VCaP (cell line): ENCODE results near the gene KDM8.

Experiments
- H3K27ac ChIP-seq: fragments of 450-650 bp; 2 replicates; pipeline ENCODE4 v1.5.1; 2017
- TF ChIP-seq, protein P1 (sequence below): fragments of 450-650 bp; conservative IDR thresholded peaks from 2 replicates; pipeline ENCODE4 v1.5.1; 2017; ENCODE audit warnings: mild to moderate bottlenecking, moderate library complexity

Gene KDM8

DNA sequence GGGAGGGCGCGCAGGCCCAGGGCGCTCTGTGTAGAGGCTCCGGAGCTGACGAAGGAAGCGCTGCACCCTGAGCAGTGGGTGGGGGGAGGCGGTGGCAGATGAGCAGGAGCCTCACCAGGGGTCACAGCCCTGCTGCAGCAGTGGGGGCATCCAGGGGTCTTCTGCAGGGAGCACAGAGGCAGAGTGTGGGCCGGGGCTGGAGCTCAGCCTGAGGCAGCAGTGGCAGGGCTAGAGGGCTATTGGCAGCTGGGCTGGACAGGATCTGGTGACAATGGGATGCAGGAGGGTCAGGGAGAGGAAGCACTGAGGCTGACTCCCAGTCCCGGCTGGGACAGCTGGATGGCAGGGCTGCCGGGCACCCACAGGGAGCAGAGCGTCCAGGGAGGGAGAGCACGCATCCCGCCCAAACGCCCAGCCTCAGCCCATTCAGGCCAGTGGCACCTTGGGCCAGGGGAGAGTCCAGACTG lies 21.0 kb downstream of the KDM8 start:
- TF ChIP-seq, protein P1, sequence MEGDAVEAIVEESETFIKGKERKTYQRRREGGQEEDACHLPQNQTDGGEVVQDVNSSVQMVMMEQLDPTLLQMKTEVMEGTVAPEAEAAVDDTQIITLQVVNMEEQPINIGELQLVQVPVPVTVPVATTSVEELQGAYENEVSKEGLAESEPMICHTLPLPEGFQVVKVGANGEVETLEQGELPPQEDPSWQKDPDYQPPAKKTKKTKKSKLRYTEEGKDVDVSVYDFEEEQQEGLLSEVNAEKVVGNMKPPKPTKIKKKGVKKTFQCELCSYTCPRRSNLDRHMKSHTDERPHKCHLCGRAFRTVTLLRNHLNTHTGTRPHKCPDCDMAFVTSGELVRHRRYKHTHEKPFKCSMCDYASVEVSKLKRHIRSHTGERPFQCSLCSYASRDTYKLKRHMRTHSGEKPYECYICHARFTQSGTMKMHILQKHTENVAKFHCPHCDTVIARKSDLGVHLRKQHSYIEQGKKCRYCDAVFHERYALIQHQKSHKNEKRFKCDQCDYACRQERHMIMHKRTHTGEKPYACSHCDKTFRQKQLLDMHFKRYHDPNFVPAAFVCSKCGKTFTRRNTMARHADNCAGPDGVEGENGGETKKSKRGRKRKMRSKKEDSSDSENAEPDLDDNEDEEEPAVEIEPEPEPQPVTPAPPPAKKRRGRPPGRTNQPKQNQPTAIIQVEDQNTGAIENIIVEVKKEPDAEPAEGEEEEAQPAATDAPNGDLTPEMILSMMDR, result no peak
- H3K27ac ChIP-seq, result no peak overlapping the region

DNA sequence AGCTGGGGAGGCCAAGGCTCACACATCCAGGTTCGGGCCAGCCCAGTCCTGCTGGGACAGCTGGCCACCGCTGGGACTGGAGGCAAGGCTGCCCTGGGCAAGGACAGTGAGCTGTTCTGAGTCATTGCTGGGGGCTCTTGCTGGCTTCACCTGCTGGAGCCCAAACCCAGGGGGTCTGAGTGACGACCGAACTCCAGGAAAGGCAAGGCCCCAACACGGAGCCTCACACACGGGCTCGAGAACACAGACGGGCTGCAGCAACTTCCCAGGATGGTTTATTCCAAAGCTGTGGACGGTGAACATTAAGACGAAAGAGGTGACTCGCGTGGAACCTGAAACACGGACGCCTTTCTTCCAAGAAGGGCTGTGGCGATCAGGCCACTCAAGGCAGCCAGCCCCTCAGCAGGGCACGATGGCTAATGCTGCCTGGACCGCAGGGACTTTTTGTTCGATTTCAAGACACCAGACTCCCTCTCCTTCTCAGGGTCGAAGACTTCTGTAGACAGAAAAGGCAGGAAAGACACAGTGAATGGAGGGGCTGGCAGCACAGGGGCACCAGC lies 21.5 kb downstream of the KDM8 start:
- H3K27ac ChIP-seq, result no peak overlapping the region
- TF ChIP-seq, protein P1, result no peak

DNA sequence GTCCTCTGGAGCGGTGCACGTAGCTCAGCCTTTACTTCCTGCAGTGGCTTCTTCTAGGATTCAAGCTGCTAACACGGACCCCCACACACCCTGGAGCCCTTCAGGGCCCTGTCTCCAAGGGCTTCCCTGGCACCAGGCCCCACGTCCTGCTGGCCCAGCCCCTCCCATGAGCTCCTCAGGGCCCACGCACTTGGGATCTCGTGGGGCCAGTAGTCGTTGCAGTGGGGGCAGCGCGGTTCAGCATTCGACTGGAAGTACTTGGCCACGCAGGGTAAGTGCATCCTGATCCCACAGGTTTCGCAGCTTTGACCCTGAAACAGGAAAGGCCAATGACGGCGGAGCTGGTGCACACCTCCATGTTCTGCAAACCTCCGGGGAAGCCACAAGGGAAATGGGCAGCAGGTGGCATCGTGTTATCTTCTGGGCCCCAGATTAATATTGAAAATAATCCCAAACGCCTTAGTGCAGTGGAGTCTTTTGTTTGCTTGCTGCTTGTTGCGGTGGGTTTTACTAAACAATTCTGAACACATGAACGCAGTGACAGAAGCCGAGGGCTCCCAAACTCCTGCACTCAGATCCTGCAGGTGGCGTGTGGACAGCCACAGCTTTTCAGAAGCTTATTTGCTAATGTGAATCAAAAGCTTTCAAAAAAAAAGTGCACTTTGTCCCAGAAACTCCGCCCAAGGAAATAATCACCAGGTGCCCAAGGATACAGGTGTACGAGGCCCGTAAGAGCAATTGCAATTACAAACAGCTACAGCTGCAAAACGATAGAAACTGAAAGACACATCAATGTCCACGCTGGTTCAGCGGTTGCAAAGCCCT lies 22.4 kb downstream of the KDM8 start:
- peak overlapping the region; percentile 5; the same call in 1 of the 2 replicates for H3K27ac ChIP-seq
- TF ChIP-seq, protein P1, result no peak

DNA sequence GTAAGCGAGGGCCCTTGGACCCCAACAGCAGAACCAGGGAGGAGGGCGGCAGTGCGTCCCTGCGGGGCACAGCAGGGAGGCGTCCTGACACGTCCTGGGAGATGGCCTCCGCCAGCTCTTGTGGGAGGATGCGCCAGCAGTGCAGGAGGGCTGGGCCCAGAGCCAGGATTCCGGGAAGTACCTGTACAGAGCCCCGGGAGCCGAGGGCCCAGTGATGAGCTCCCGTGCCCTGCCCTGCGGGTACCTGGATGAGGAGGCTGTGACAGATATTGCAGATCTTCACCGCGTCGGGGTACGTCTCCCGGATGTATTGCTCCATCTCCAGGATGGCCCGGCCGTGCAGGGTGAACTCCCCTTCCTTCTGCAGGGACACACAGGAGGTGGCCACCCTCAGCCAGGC lies 23.1 kb downstream of the KDM8 start:
- H3K27ac ChIP-seq, result peak overlapping the region; percentile 5; the same call in 1 of the 2 replicates
- TF ChIP-seq, protein P1, result no peak

DNA sequence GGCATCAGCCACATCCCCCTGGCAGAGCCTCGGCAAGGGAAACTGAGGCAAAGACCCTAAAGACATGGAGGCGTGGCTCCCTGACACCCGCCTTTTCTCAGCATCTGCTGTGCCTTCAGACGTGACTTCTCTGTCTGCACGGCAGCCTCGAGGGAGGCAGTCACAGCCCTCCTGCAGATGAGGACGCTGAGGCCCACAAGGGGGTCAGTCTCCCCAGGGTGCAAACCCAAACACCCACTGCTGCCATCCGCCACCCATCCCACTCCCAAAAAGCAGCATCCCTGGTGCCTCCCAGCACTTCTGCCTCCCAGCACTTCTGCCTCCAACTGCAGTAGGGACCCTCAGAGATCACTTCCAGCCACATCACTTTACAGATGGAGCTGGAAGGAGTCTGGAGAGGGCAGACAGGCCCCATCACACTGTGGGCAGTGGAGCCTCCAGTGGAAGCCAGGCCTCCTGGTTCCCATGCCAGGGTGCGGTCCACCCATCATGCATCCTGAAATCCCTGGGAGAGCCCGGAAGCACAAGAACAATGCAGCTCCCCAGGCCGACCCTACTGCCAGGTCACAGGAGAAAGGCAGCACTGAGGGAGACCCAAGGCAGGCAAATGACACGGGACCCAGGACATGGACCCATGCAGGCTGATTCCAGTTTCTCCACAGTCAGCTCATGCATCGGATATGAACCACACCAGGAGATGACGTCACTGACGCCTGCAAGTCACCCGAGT lies 23.8 kb downstream of the KDM8 start:
- TF ChIP-seq, protein P1, result no peak
- H3K27ac ChIP-seq, result no peak overlapping the region; the same call in 1 of the 2 replicates

DNA sequence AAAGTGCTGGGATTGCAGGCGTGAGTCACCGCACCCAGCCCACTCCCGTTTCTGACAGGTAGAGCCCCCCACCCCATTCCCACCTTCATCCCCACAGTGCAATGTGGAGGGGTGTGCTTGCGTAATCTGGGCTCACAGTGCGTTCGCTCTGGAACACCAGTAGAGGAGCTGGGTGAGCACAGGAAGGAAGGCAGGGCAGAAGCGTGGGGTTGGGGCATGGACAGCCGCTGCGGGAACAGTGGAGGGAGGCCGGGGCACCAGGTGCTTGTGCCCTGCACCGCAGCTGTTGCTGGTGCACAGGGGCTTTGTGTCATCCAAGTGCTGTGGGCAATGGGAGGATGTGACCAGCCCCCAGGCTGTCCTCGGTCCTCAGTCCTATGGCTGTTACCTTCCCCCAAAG lies 24.7 kb downstream of the KDM8 start:
- H3K27ac ChIP-seq, result no peak overlapping the region
- TF ChIP-seq, protein P1, result no peak
